ENCODE data around the gene FAM204A.

FAM204A gene

GRCh38 chr10:118251791-118252190, 90.3 kb downstream of the FAM204A start:
- Histone ChIP-seq H4K20me1 (ENCODE audit: insufficient read depth, low read length) (no peaks in the 10 kb centered on the region), H3K27me3 (replicated peaks; ENCODE audit: insufficient read depth, low read length) (no peaks in the 10 kb centered on the region), H2AFZ (ENCODE audit: low read length) (no peak overlapping the region), H3K27ac (ENCODE audit: low read length) (no peak overlapping the region), H3K79me2 (ENCODE audit: low read length) (no peaks in the 10 kb centered on the region), H3K9me2 (replicated peaks; ENCODE audit: insufficient read depth, low read length) (no peaks in the 10 kb centered on the region), H3K4me2 (ENCODE audit: low read depth, low read length) (no peak overlapping the region), H3K4me3 (ENCODE audit: low read length) (no peak overlapping the region), H3K4me1 (ENCODE audit: low read length) (no peaks in the 10 kb centered on the region), H3K9ac (ENCODE audit: low read length) (no peak overlapping the region), H3F3A (ENCODE audit: insufficient read depth, low read length) (no peaks in the 10 kb centered on the region), H3K36me3 (replicated peaks; ENCODE audit: insufficient read depth, low read length) (no peaks in the 10 kb centered on the region), H3K9me3 (replicated peaks; ENCODE audit: insufficient read depth, low read length) (no peaks in the 10 kb centered on the region)
- no peak for DNase-seq
- TF ChIP-seq EZH2phosphoT487 (IDR thresholded peaks at IDR 0.05; ENCODE audit: low read length) (no peak), EZH2 (optimal IDR thresholded peaks at IDR 0.05; ENCODE audit: low read depth, low read length) (no peak), CTCF (IDR thresholded peaks at IDR 0.05; ENCODE audit: low read length) (no peak)

DNA sequence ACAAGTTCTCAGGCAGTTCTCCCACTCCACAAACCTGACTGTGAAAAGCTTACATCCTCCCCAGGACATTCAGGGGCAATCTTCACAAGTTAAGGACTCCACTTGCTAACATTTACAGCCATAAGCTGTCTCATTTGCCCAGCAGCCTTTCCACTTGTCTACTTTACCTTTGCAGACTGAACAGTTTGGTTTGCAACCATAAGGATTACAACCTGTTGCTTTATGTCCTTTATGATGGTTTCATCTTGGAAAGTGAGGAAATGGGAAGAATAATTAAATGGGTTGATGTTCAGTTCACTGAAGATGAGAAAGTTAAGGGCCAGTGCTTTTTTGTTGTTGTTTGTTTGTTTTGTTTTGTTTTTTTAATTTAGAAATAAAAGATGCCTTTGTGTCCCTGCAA, 92.4 kb downstream of the FAM204A start:
- DNase-seq, result no peak
- no peaks in the 10 kb centered on the region for H3F3A ChIP-seq (ENCODE audit: insufficient read depth, low read length)
- no peaks in the 10 kb centered on the region for H3K9me3 ChIP-seq (replicated peaks; ENCODE audit: insufficient read depth, low read length)
- no peaks in the 10 kb centered on the region for H4K20me1 ChIP-seq (ENCODE audit: insufficient read depth, low read length)
- no peak overlapping the region for H2AFZ ChIP-seq (ENCODE audit: low read length)
- H3K36me3 ChIP-seq (replicated peaks; ENCODE audit: insufficient read depth, low read length), result no peaks in the 10 kb centered on the region
- H3K4me1 ChIP-seq (ENCODE audit: low read length), result no peaks in the 10 kb centered on the region
- H3K27ac ChIP-seq (ENCODE audit: low read length), result no peak overlapping the region
- H3K4me2 ChIP-seq (ENCODE audit: low read depth, low read length), result no peak overlapping the region
- no peaks in the 10 kb centered on the region for H3K27me3 ChIP-seq (replicated peaks; ENCODE audit: insufficient read depth, low read length)
- no peak overlapping the region for H3K9ac ChIP-seq (ENCODE audit: low read length)
- TF ChIP-seq EZH2 (optimal IDR thresholded peaks at IDR 0.05; ENCODE audit: low read depth, low read length), result no peak
- TF ChIP-seq CTCF (IDR thresholded peaks at IDR 0.05; ENCODE audit: low read length), result no peak
- TF ChIP-seq EZH2phosphoT487 (IDR thresholded peaks at IDR 0.05; ENCODE audit: low read length), result no peak
- H3K9me2 ChIP-seq (replicated peaks; ENCODE audit: insufficient read depth, low read length), result no peaks in the 10 kb centered on the region
- H3K79me2 ChIP-seq (ENCODE audit: low read length), result no peaks in the 10 kb centered on the region
- H3K4me3 ChIP-seq (ENCODE audit: low read length), result no peak overlapping the region

Data from MM.1S (cell line).